A549 treated with ZK216348 at 1 μM for 4 hours (cell line): Measurements from ENCODE around the gene LRRC10. TPM values are rescaled to one million over a fixed set of nuclear protein-coding genes. Genes with fewer than 3 reads are reported as not detected.

ENCODE experiments used
- total RNA-seq: library from RNA; stranded (reverse); fragments of 200-300 nt; extraction: Qiagen RNA extraction; gene quantifications from 5 replicates; pipeline ENCODE4 v1.2.3, GENCODE V29; 2022; ENCODE audit warnings: low read depth

LRRC10 gene
- total RNA-seq, result not detected in 5 replicates

GRCh38 chr12:69610729-69611128, at the start of gene LRRC10:
TSS of gene LRRC10 (minus strand) at chr12:69610907. CDS start at chr12:69610838, 69 bp downstream.

GRCh38 chr12:69585189-69586062, 25.3 kb downstream of the LRRC10 start, which contains the start of gene CCT2:
TSS of gene CCT2 (plus strand) at chr12:69585459. CDS start at chr12:69585522, 63 bp downstream.

Other genes starting within 250 kb of the LRRC10 start
- gene FRS2, start 140.5 kb downstream of the LRRC10 start, total RNA-seq, result 7.6 to 13.7 TPM (median 10.7 TPM) in 5 replicates
- gene CCT2, start 25.4 kb downstream of the LRRC10 start, total RNA-seq, result 263 to 400 TPM (median 294 TPM) in 5 replicates
- 0.63 to 1.8 TPM (median 1.1 TPM) in 5 replicates for gene BEST3, start 88.4 kb upstream of the LRRC10 start, total RNA-seq
- 11.5 to 16.4 TPM (median 13.0 TPM) in 5 replicates for gene RAB3IP, start 128.0 kb upstream of the LRRC10 start, total RNA-seq
- not detected in 5 replicates for gene MYRFL, start 214.3 kb upstream of the LRRC10 start, total RNA-seq